Kidney (tissue), 14 donors: ENCODE results near the gene GREB1. TPM values are rescaled to one million over a fixed set of nuclear protein-coding genes. Genes with fewer than 3 reads are reported as not detected.

Source experiments
- DNase-seq, 5 donors: peaks; one replicate each; pipeline ENCODE4 v3.0.0-alpha.2; 2013 to 2020
- FAIRE-seq: peaks from 2 replicates; lab custom pipeline; 2012; peaks lifted over from hg19 to GRCh38; lab: Jason Lieb, UNC
- H3K27ac ChIP-seq, 2 donors: one replicate each; pipeline ENCODE4 v1.7.0; 2013; ENCODE audit warnings: low read depth in 2 of 2, low read length in 2 of 2, inconsistent platforms in 1 of 2
- H3K27me3 ChIP-seq: one replicate; pipeline ENCODE4 v1.7.1; 2013; ENCODE audit warnings: low read length, inconsistent platforms; ENCODE audit not compliant: control insufficient read depth, insufficient read depth
- H3K36me3 ChIP-seq, 3 donors: one replicate each; pipeline versions ENCODE4 v1.7.0 to v1.7.1; 2013; ENCODE audit warnings: low read length in 3 of 3, control low read depth in 1 of 3, inconsistent platforms in 1 of 3; ENCODE audit not compliant: insufficient read depth in 3 of 3, control insufficient read depth in 2 of 3
- H3K4me1 ChIP-seq, 3 donors: one replicate each; pipeline versions ENCODE4 v1.7.0 to v1.7.1; 2013; ENCODE audit warnings: low read length in 3 of 3, inconsistent platforms in 1 of 3, low read depth in 1 of 3; ENCODE audit not compliant: control insufficient read depth in 2 of 3, insufficient read depth in 2 of 3
- H3K4me3 ChIP-seq, 3 donors: one replicate each; pipeline versions ENCODE4 v1.7.0 to v1.8.1; 2013; ENCODE audit warnings: low read length in 3 of 3, control low read depth in 1 of 3, inconsistent platforms in 1 of 3
- H3K9ac ChIP-seq, 3 donors: one replicate each; pipeline versions ENCODE4 v1.7.0 to v1.7.1; 2013; ENCODE audit warnings: low read length in 3 of 3, control low read depth in 1 of 3, inconsistent platforms in 1 of 3
- H3K9me3 ChIP-seq, 3 donors: one replicate each; pipeline versions ENCODE4 v1.7.0 to v1.7.1; 2013; ENCODE audit warnings: low read length in 3 of 3, control low read depth in 1 of 3, inconsistent platforms in 1 of 3; ENCODE audit not compliant: control insufficient read depth in 2 of 3, insufficient read depth in 1 of 3
- CTCF ChIP-seq: IDR thresholded peaks from 3 replicates; pipeline ENCODE4 v1.5.1; 2012; ENCODE audit warnings: mild to moderate bottlenecking, moderate library complexity, borderline replicate concordance; ENCODE audit not compliant: insufficient read depth; ENCODE audit errors: extremely low read depth
- intact Hi-C: fragments of 100-400 bp; cut with DNase I; formaldehyde crosslinking; loops from one replicate; pipeline ENCODE4 v1.11.1; 2022
- polyA plus RNA-seq: library from polyadenylated mRNA; stranded (reverse); fragments of 350-450 nt; fragmentation: Illumina TruSeq; extraction: RNeasy Lipid Tissue Mini Kit (QIAGEN cat#74804); gene quantifications from one replicate; pipeline ENCODE4 v1.2.3, GENCODE V29; 2014; ENCODE audit warnings: low read depth, low replicate concordance; ENCODE audit not compliant: insufficient read depth
- total RNA-seq: library from RNA; stranded (reverse); fragmentation: NEBNext Ultra II Directional; extraction: Animal tissue kit (Norgen Biotek cat#: 25700); gene quantifications from one replicate; pipeline ENCODE4 v1.2.1, GENCODE V29; 2021
- donor health status: control.
- donor health status: control.
- donor health status: control.
- donor health status: control.
- donor health status: control.
- donor health status: DM: yes; HTN: yes; CAD: no.
- donor health status: Normal renal cell carcinoma (clear cell type).

GREB1 gene
- total and polyA plus RNA-seq, 2 donors from 2014 or later: 0.98 to 1.8 TPM

- FAIRE-seq (no peak), DNase-seq (no peak)
- Histone ChIP-seq H3K4me1 (no peaks in the 10 kb centered on the region), H3K4me3 (no peak overlapping the region), H3K27me3 (no peaks in the 10 kb centered on the region), H3K9me3 (no peaks in the 10 kb centered on the region), H3K27ac (no peak overlapping the region), H3K9ac (no peak overlapping the region), H3K36me3 (no peaks in the 10 kb centered on the region)
- intact Hi-C loops: no loop called here
- TF ChIP-seq CTCF: no peak
Measured at GRCh38 chr2:11675423-11676112, 141.7 kb downstream of the GREB1 start.

- DNase-seq: no peak
- FAIRE-seq: no peak
- Histone ChIP-seq H3K9ac (no peak overlapping the region), H3K27me3 (no peaks in the 10 kb centered on the region), H3K4me3 (no peak overlapping the region), H3K4me1 (no peaks in the 10 kb centered on the region), H3K36me3 (no peaks in the 10 kb centered on the region), H3K9me3 (no peaks in the 10 kb centered on the region), H3K27ac (no peak overlapping the region)
- intact Hi-C loops: no loop called here
- TF ChIP-seq CTCF: no peak
Measured at GRCh38 chr2:11676640-11677039, 142.8 kb downstream of the GREB1 start.

- H3K9me3 ChIP-seq: no peaks in the 10 kb centered on the region
- H3K27ac ChIP-seq: no peak overlapping the region
- no peak for TF ChIP-seq CTCF
- no peaks in the 10 kb centered on the region for H3K36me3 ChIP-seq
- intact Hi-C loops: no loop called here
- no peaks in the 10 kb centered on the region for H3K4me1 ChIP-seq
- H3K9ac ChIP-seq: no peak overlapping the region
- H3K4me3 ChIP-seq: no peak overlapping the region
- no peak for FAIRE-seq
- peak in 1 of 5 donors; percentile 34 for DNase-seq
- H3K27me3 ChIP-seq: no peaks in the 10 kb centered on the region
Measured at GRCh38 chr2:11677136-11678055, 143.6 kb downstream of the GREB1 start.
